SK-N-MC (cell line): ENCODE results near the gene ANKRD33B.

ENCODE experiments used
- EZH2 ChIP-seq: fragments of 200-600 bp; sonication (generic); IDR thresholded peaks from one replicate; pipeline ENCODE4 v1.6.1; 2017; ENCODE audit warnings: antibody characterized with exemption
- POLR2AphosphoS5 ChIP-seq: IDR thresholded peaks from 2 replicates; pipeline ENCODE4 v1.6.1; 2012; ENCODE audit warnings: mild to moderate bottlenecking, low read depth, low read length, borderline replicate concordance

DNA sequence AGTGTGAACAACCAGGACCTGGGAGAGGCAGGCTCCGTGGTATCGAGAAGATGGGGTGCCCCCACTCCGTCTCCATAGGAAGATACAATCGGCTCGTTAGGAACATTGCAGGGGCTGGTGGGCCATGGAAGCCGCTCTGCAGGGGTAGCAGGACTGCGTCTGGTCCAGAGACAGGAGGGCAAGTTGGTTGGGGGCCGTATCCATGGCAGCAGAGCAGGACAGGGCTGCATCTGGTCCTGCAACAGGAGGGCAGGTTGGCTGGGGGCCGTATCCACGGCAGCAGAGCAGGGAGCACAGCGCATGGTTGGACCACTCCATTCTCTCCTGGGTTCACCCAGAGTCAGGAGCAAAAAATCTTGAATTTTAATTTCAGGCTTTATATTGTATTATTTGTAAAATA lies 98.2 kb downstream of the ANKRD33B start:
- TF ChIP-seq EZH2, result no peak
- no peak for TF ChIP-seq POLR2AphosphoS5
